HK-2 (cell line): ENCODE measurements around the gene CCDC92B.
A peak's percentile ranks its signal among the peaks of the same experiment; 100 is the strongest.
"Not testable (repeated sequence)": the region's sequence is repeated elsewhere in the genome, so short reads cannot be mapped to it uniquely, and the experiment has no call there.

Experiments
- DNase-seq: peaks from one replicate; pipeline ENCODE4 v3.0.0-alpha.2; 2018; ENCODE audit not compliant: unreplicated experiment

The CCDC92B gene

DNA sequence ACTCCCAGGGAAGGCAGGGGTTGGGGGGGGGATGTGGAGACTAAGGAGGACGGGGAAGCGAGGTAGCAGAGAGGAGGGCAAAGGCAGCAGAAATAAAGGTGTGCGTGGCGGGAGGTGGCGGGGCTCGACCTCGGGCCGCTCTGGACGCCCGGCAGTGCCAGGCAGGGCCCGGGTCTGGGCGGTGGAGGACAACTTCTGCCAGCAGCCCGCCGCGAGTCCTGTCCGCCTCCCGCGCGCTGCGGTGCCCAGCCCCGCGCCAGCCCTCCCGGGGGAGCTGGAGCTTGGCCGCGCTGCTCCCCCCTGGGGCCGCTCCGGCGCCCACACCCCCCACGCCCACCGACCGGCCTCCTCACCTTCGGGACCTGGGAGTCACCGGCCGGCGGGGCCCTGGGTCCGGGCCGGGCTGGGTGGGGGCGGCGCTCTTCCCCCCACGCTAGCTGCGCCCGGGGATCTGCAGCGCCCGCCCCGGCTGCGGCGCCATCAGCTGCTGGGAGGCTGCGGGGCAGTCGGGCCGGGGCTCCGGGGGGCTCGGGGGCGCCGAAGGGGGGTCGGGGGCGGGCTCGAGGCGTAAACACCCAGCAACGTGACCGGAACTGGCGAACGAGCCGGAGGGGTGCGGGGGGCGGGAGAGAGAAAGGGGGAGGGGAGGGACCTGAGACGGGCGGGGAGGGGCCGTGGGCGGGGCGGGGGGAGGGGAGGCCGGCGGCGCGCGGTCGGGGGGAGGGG is at the start of gene CCDC92B:
TSS of gene CCDC92B (minus strand) at position 595 of the 726 bp plus-strand sequence. CDS start 14,507 bp downstream, outside the sequence.
- DNase-seq, result no peak

- DNase-seq, result no peak
These were observed 49.2 kb upstream of the CCDC92B start for GRCh38 chr17:2798678-2799077.

DNA sequence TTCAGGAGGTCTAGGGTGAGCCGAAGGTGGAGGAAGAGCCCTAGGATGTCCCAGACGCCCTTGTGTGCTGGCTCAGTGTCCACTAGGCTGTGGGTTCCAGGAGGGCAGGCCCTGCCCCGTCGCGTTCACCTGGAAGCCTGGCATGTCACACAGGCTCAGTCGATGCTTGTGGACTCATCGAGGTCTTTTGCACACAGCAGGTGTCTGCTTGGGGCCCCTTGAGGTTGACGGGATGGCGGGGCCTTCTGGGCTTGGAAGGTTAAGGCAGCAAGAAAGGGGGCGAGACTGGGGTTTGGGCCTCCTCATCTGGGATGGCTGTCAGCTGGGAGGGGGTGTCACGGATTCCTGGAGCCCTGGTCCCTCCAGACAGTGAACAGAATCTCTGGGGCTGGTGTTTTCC is 48.7 kb upstream of the CCDC92B start:
- no peak for DNase-seq

GRCh38 chr17:2797637-2798036 is 48.2 kb upstream of the CCDC92B start:
- no peak for DNase-seq

GRCh38 chr17:2797226-2797625 is 47.8 kb upstream of the CCDC92B start:
- no peak for DNase-seq

GRCh38 chr17:2796164-2797125 is 47.0 kb upstream of the CCDC92B start, which contains the start of gene RAP1GAP2:
Gene RAP1GAP2, plus strand, starts transcription at chr17:2796438. Its CDS starts 90 bp downstream, at chr17:2796528.
- DNase-seq, result no peak

DNA sequence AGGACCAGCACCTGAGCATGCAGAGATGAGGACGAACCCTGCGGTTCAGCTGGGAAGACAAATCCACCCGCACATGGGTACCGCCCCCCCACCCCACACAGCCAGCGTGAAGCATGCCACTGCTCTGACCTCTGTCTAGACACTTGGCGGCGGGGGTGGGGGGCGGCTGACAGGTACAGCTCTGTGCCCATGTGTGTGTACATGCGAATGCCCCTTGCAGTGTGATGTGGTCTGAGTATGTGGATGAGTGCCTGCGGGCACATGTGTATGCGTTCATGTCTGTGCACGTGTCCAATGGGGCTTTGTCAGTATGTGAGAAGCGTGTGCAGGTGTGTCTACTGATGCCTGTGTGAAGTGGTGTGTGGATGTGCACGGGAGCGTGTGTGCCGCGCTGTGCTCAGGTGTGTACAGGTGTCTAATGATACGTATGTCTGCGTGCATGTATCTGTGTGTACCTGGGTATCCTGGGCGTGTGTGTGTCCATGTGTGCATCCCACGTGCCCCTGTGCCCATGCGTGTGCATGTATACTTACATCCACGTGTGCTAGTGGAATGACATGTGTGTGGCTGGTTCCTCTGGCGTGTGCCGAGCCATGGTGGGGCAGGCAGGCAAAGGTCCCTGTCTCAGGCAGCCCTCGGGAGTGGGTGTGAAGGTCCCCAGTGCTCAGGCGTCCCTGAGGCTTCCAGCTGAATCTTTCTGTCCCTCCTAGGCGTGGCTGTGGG is 46.1 kb upstream of the CCDC92B start:
- DNase-seq, result no peak

GRCh38 chr17:2794111-2794803 is 44.8 kb upstream of the CCDC92B start:
- DNase-seq, result no peak

- no peak for DNase-seq
These were observed 43.1 kb upstream of the CCDC92B start for GRCh38 chr17:2792366-2793169.

GRCh38 chr17:2789700-2790099 is 40.2 kb upstream of the CCDC92B start:
- DNase-seq, result no peak

GRCh38 chr17:2786176-2786881 is 36.9 kb upstream of the CCDC92B start:
- peak; percentile 91 for DNase-seq

DNA sequence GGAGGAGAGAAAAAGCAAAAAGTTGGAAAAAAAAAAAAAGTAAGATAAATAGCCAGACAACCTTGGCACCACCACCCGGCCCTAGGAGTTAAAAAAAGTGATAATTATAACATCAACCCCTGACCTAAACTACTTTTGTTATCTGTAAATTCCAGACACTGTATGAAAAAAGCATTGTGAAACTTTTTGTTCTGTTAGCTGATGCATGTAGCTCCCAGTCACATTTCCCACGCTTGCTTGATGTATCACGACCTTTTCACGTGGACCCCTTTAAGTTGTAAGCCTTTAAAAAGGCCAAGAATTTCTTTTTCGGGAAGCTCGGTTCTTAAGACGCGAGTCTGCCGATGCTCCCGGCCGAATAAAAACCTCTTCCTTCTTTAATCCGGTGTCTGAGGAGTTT is 35.9 kb upstream of the CCDC92B start:
- DNase-seq, result not testable (repeated sequence)

DNA sequence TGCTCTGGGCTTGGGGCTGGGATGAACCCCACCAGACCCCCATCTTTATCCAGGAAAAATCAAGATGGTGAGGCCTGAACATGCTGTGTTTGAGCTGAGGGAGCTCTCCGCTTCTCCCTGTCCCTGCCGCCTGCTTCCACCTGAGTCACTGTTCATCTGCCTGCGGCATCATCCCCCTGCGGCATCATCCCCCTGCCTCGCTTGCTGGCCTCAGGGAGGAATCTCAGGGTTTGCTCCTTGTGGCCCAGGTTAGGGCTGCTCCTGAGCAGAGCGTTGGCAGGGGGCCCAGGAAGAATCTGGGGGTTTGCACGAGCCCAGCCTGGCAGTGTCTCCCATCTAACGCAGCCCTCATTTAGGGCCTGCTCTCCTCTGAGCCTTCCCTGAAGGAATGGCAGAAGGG is 35.4 kb upstream of the CCDC92B start:
- no peak for DNase-seq

GRCh38 chr17:2783310-2784030 is 34.0 kb upstream of the CCDC92B start:
- no peak for DNase-seq

DNA sequence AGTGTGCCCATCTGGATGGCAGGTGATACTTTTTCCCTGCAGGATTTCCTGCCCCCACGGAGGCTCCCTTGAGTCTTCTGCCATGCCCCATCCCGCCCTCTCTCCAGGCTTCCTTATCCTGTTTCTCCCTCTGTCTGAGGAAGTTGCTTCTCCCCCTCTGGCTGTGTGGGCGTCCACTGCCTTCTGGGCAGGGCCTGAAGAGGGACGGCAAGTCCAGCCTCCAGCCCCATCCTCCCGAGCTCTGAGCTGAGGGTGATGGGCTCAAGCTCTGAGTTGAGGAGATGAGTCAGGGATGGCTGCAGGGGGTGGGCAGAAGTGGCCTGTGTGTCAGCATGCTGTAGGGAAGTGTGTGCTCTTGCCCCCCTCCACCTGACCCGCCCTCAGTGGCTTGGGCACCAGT is 32.6 kb upstream of the CCDC92B start:
- DNase-seq, result peak; percentile 68

DNA sequence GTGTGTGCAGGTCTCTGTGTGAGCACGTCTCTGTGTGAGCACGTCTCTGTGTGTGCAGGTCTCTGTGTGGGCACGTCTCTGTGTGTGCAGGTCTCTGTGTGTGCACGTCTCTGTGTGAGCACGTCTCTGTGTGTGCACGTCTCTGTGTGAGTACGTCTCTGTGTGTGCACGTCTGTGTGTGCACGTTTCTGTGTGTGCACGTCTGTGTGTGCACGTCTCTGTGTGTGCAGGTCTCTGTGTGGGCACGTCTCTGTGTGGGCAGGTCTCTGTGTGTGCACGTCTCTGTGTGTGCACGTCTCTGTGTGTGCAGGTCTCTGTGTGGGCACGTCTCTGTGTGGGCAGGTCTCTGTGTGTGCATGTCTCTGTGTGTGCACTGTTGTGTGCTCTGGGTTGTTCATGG is 32.1 kb upstream of the CCDC92B start:
- DNase-seq, result not testable (repeated sequence)

DNA sequence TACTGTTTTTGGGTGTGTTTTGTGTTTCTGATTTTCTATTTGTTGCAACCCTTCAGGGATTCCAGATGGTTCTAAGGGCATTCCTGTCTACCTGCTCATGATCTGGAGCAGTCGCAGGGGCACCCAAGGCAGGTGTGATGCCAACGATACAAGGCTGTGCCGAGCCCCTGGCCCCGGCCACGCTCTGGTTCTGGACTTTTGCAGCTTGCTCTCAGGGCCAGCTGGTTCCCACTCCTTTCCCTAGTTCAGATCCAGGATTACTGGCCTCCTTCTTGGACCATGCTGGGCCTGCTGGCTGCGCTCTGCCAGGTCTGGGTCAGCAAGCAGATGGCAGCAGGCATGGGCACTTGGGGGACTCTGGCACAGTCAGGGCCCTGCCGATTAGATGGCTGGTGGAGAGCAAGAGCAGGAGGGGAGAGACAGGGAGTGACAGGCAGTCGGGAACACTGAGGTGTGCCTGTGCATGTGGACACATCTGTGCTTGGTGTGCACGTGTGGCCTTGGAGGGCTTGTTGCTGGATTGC is 31.5 kb upstream of the CCDC92B start:
- no peak for DNase-seq

- DNase-seq, result no peak
These were observed 30.8 kb upstream of the CCDC92B start for GRCh38 chr17:2780256-2780655.

GRCh38 chr17:2779545-2779944 is 30.1 kb upstream of the CCDC92B start:
- no peak for DNase-seq
